Spleen (tissue), 11 donors: ENCODE data around the gene AAR2. TPM values are rescaled to one million over a fixed set of nuclear protein-coding genes. Genes with fewer than 3 reads are reported as not detected.

Source experiments
- DNase-seq: peaks from one replicate; pipeline ENCODE4 v3.0.0-alpha.2; 2020
- H3K27ac ChIP-seq, 8 donors: fragments of 200-600 bp; sonication (generic) in 7 of 8; 1 replicate in 4 of 8; 2 replicates in 4 of 8; pipeline versions ENCODE4 v1.5.0 to v1.8.0; 2016 to 2021; ENCODE audit warnings: inconsistent platforms in 4 of 8, mild to moderate bottlenecking in 4 of 8, moderate library complexity in 1 of 8
- H3K27me3 ChIP-seq, 7 donors: fragments of 200-600 bp; sonication (generic) in 6 of 7; replicated peaks in 1 of 7; 1 replicate in 4 of 7; 2 replicates in 3 of 7; pipeline versions ENCODE4 v1.5.0 to v1.8.0; 2016 to 2021; ENCODE audit warnings: inconsistent platforms in 3 of 7, mild to moderate bottlenecking in 1 of 7
- H3K36me3 ChIP-seq, 6 donors: fragments of 200-600 bp; sonication (generic) in 5 of 6; 1 replicate in 4 of 6; 2 replicates in 2 of 6; pipeline versions ENCODE4 v1.5.0 to v1.8.0; 2016 to 2021; ENCODE audit warnings: inconsistent platforms in 2 of 6
- H3K4me1 ChIP-seq, 6 donors: fragments of 200-600 bp; sonication (generic) in 5 of 6; 1 replicate in 3 of 6; 2 replicates in 3 of 6; pipeline versions ENCODE4 v1.5.0 to v1.8.0; 2016 to 2021; ENCODE audit warnings: inconsistent platforms in 3 of 6
- H3K4me3 ChIP-seq, 8 donors: fragments of 200-600 bp; sonication (generic) in 7 of 8; 1 replicate in 4 of 8; 2 replicates in 4 of 8; pipeline versions ENCODE4 v1.5.0 to v1.8.0; 2016 to 2021; ENCODE audit warnings: inconsistent platforms in 4 of 8, mild to moderate bottlenecking in 4 of 8, moderate library complexity in 2 of 8
- H3K9me3 ChIP-seq, 8 donors: fragments of 200-600 bp; sonication (generic) in 7 of 8; 1 replicate in 4 of 8; 2 replicates in 4 of 8; pipeline versions ENCODE4 v1.5.0 to v1.8.0; 2016 to 2021; ENCODE audit warnings: inconsistent platforms in 4 of 8
- POLR2A ChIP-seq, 3 donors: fragments of 450-650 bp; IDR thresholded peaks; one replicate each; pipeline ENCODE4 v1.5.1; 2017; ENCODE audit warnings: antibody characterized with exemption in 3 of 3, mild to moderate bottlenecking in 1 of 3
- POLR2AphosphoS5 ChIP-seq, 3 donors: sonication (generic); formaldehyde crosslinking; IDR thresholded peaks; one replicate each; pipeline ENCODE4 v1.5.1; 2017; ENCODE audit warnings: antibody characterized with exemption in 3 of 3
- WGBS, 5 donors: extraction: QIAGEN DNeasy Blood & Tissue Kit in 3 of 5; methylation state at CpG; one replicate each; pipeline versions ENCODE4 v1.1.5 to v1.1.7; 2013 to 2018; 5-methylcytosine and 5-hydroxymethylcytosine counted together
- intact Hi-C: fragments of 100-400 bp; cut with DNase I; formaldehyde crosslinking; loops from one replicate; pipeline ENCODE4 v1.15.0; 2023; ENCODE audit warnings: low total_unique reads
- polyA plus RNA-seq, 3 donors: library from polyadenylated mRNA; stranded (reverse); fragments of 200-250 nt; gene quantifications; one replicate each; pipeline ENCODE4 v1.2.1, GENCODE V29; 2013
- total RNA-seq, 7 donors: library from RNA; depleted of rRNA in 3 of 7; stranded (reverse); fragments of >200 nt in 3 of 7; fragmentation: NEBNext Ultra II Directional in 4 of 7; extraction: Animal tissue kit (Norgen Biotek cat#: 25700) in 4 of 7; gene quantifications; one replicate each; pipeline versions ENCODE4 v1.1.0 to v1.2.1, GENCODE V29; 2016 to 2021
- TF ChIP-seq, protein P1 (sequence below), 11 experiments: fragments of 200-600 bp in 7 of 11; fragments of 450-650 bp in 4 of 11; sonication (generic) in 4 of 11; IDR thresholded peaks in 8 of 11; conservative IDR thresholded peaks in 3 of 11; 1 replicate in 7 of 11; 2 replicates in 4 of 11; pipeline versions ENCODE4 v1.4.0 to v1.8.0; 2016 to 2021; ENCODE audit warnings: antibody characterized with exemption in 11 of 11, inconsistent platforms in 4 of 11, mild to moderate bottlenecking in 1 of 11
- donor health status: healthy with polysubstance abuse.
- donor health status: DM: no; HTN: no; CAD: no; lungs with moderate emphysema.
- donor health status: DM: no; HTN: no; CAD: no.
- donor health status: Bipolar disorder and iron deficiency.
- donor health status: healthy.
- donor health status: DM: no; HTN: no; CAD: no.
- donor health status: DM: yes; HTN: yes; CAD: no.

Gene AAR2
- total and polyA plus RNA-seq, 10 donors = 13.3 to 30.0 (median 20.7) TPM

DNA sequence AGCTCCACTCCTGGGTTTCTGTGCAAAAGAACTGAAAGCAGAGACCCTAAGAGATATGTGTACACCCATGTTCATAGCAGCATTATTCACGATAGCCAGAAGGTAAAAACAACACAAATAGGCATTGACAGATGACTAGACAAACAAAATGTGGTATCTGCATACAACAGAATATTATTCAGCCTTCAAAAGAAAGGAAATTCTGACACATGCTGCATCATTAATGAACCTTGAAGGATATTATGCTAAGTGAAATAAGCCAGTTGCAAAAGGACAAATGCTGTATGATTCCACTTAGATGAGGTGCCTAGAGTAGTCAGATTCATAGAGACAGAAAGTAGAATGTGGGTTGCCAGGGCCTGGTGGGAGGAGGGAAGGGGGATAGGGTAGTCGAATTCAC lies 17.8 kb downstream of the AAR2 start:
- DNase-seq = no peak
- Histone ChIP-seq H3K4me3 (no peak overlapping the region), H3K27ac (no peak overlapping the region), H3K4me1 (peaks cover 0 to 5% (median 0%) of the 10 kb centered on the region in 6 donors), H3K27me3 (no peaks in the 10 kb centered on the region), H3K9me3 (no peaks in the 10 kb centered on the region), H3K36me3 (peaks cover 0 to 92% (median 61%) of the 10 kb centered on the region in 6 donors)
- WGBS, 5 donors = 78 to 90% (median 85%) methylated on average over 2 of the region's 2 CpGs
- TF ChIP-seq POLR2A (IDR thresholded peaks at IDR 0.05) = no peak
- no peak for TF ChIP-seq POLR2AphosphoS5 (IDR thresholded peaks at IDR 0.05)
- TF ChIP-seq, protein P1, sequence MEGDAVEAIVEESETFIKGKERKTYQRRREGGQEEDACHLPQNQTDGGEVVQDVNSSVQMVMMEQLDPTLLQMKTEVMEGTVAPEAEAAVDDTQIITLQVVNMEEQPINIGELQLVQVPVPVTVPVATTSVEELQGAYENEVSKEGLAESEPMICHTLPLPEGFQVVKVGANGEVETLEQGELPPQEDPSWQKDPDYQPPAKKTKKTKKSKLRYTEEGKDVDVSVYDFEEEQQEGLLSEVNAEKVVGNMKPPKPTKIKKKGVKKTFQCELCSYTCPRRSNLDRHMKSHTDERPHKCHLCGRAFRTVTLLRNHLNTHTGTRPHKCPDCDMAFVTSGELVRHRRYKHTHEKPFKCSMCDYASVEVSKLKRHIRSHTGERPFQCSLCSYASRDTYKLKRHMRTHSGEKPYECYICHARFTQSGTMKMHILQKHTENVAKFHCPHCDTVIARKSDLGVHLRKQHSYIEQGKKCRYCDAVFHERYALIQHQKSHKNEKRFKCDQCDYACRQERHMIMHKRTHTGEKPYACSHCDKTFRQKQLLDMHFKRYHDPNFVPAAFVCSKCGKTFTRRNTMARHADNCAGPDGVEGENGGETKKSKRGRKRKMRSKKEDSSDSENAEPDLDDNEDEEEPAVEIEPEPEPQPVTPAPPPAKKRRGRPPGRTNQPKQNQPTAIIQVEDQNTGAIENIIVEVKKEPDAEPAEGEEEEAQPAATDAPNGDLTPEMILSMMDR (IDR thresholded peaks at IDR 0.05 in 8 of 11, conservative IDR thresholded peaks at IDR 0.05 in 3 of 11) = no peak
- intact Hi-C loops = no loop called here

DNA sequence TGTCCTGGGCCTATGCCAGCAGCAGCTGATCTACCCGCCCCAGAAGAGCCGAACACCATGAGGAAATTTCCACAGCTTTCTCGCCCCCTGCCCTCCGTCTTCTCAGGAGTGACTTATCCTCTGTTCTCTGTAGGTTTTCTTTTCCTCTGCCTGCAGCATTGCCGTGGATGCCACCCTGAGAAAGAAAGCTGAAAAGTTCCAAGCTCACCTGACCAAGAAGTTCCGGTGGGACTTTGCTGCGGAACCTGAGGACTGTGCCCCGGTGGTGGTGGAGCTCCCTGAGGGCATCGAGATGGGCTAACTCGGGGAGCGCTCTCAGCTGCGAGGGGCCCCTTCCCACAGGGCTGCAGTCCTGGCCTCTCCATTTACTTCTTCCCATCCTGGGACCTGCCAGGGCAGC lies 19.2 kb downstream of the AAR2 start:
- Histone ChIP-seq H3K36me3 (peaks cover 0 to 78% (median 51%) of the 10 kb centered on the region in 6 donors), H3K27me3 (no peaks in the 10 kb centered on the region), H3K4me1 (no peaks in the 10 kb centered on the region), H3K27ac (no peak overlapping the region), H3K4me3 (no peak overlapping the region), H3K9me3 (no peaks in the 10 kb centered on the region)
- TF ChIP-seq POLR2AphosphoS5 (IDR thresholded peaks at IDR 0.05) = no peak
- TF ChIP-seq, protein P1 (IDR thresholded peaks at IDR 0.05 in 8 of 11, conservative IDR thresholded peaks at IDR 0.05 in 3 of 11) = no peak
- TF ChIP-seq POLR2A (IDR thresholded peaks at IDR 0.05) = no peak
- intact Hi-C loops = no loop called here
- DNase-seq = no peak
- WGBS, 5 donors = 95 to 97% (median 96%) methylated on average over 12 of the region's 12 CpGs

DNA sequence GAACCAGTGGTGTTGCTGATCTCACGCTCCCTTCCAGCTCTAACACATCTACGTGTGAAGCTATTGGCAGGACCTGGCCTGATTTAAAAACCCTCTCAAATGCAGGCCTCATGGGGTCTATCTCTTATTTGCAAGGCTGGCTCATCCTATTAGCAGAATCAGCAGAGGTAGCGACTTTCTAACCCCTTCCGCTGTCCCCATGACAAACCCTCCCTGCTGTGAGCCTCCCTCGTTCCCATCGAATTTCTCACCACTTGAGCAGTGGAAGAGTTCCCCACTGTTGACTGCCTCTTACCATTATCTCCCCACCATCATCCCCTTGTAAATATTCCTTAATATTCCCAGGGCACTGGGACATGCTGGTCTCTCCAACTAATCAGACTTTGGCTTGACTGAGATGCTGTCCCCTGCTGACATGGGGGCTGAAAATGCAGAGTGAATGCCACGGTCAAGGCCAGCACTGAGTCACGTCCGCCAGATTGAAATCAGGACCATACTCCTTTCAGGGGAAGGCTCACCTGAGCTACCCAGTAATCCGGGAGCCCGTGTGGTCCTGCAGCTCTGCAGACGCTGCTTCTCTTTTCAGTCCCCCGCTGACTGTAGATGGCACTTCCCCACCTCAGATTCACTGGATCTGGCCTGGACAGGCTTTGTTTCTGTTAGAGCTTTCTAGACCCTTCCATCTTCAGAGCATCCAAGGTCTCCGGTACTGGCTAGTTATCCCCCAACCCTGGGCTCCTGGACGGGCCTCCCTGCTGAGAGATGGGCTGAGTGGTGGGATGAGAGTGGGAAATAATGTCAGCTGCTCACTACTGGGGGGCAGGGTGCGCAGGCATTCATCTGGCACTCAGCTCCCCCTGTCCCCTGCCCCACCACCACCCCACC lies 23.1 kb downstream of the AAR2 start:
- no peak for DNase-seq
- intact Hi-C loops = no loop called here
- no peak overlapping the region for H3K4me3 ChIP-seq
- H3K27me3 ChIP-seq = no peaks in the 10 kb centered on the region
- TF ChIP-seq POLR2A (IDR thresholded peaks at IDR 0.05) = no peak
- TF ChIP-seq, protein P1 (IDR thresholded peaks at IDR 0.05 in 8 of 11, conservative IDR thresholded peaks at IDR 0.05 in 3 of 11) = no peak
- no peak for TF ChIP-seq POLR2AphosphoS5 (IDR thresholded peaks at IDR 0.05)
- no peaks in the 10 kb centered on the region for H3K4me1 ChIP-seq
- no peak overlapping the region for H3K27ac ChIP-seq
- no peaks in the 10 kb centered on the region for H3K9me3 ChIP-seq
- H3K36me3 ChIP-seq = peaks cover 0 to 38% (median 27%) of the 10 kb centered on the region in 6 donors
- WGBS, 5 donors = 69 to 79% (median 76%) methylated on average over 15 to 16 of the region's 16 CpGs

DNA sequence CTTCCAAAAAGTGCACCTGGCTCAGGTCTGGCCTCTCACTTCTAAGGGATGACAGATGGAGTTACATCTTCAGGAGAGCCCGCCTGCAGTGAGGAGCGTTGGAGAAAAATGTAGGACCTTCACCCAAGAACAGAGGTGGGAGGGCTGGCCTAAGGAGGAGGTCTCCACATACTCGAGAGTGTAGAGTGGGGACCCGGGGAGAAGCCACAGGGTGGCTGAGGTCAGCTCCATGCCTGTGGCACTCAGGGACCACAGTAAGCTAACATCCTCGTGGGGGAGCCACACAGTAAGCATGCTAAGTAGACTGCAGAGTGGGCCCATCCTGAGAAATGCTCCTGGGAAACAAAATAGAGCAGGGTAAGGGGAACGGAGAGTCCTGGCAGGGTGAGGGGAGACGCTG lies 24.0 kb downstream of the AAR2 start:
- H3K9me3 ChIP-seq = no peaks in the 10 kb centered on the region
- TF ChIP-seq, protein P1 (IDR thresholded peaks at IDR 0.05 in 8 of 11, conservative IDR thresholded peaks at IDR 0.05 in 3 of 11) = no peak
- TF ChIP-seq POLR2A (IDR thresholded peaks at IDR 0.05) (no peak), POLR2AphosphoS5 (IDR thresholded peaks at IDR 0.05) (no peak)
- H3K27ac ChIP-seq = no peak overlapping the region
- DNase-seq = no peak
- no peaks in the 10 kb centered on the region for H3K27me3 ChIP-seq
- H3K36me3 ChIP-seq = peaks cover 0 to 29% (median 21%) of the 10 kb centered on the region in 6 donors
- no peaks in the 10 kb centered on the region for H3K4me1 ChIP-seq
- intact Hi-C loops = no loop called here
- WGBS, 5 donors = 74 to 81% (median 79%) methylated on average over 7 of the region's 7 CpGs
- no peak overlapping the region for H3K4me3 ChIP-seq
